WTC11 (cell line): ENCODE results near the gene RHEB. TPM values are rescaled to one million over a fixed set of nuclear protein-coding genes. Genes with fewer than 3 reads are reported as not detected.
A peak's percentile ranks its signal among the peaks of the same experiment; 100 is the strongest.

Experiments
- ATAC-seq: fragments of 200-7000 bp; cut with Tn5 transposase; 2 replicates; pipeline ENCODE4 v1.10.0; 2021; ENCODE audit warnings: mild to moderate bottlenecking, moderate library complexity
- CTCF ChIA-PET: fragments of 300-600 bp; sonication (Branson Sonifier 250); formaldehyde crosslinking; loops from one replicate; lab custom pipeline; 2021; ENCODE audit warnings: antibody characterized with exemption; lab: Charles Lee
- POLR2A ChIA-PET: fragments of 350-600 bp; sonication (Branson Sonifier 250); formaldehyde crosslinking; loops from one replicate; lab custom pipeline; 2021; ENCODE audit warnings: antibody characterized with exemption; lab: Charles Lee
- DNase-seq: peaks from one replicate; pipeline ENCODE4 v3.0.0; 2021; ENCODE audit warnings: low spot score
- H3K27ac Mint-ChIP-seq: 2 replicates; pipeline ENCODE4 v1.8.0; 2021; ENCODE audit warnings: mixed read lengths
- H3K27me3 Mint-ChIP-seq: 2 replicates; pipeline ENCODE4 v1.8.0; 2021; ENCODE audit warnings: low read depth, mild to moderate bottlenecking, moderate library complexity, mixed read lengths
- H3K36me3 Mint-ChIP-seq: 2 replicates; pipeline ENCODE4 v1.8.0; 2021; ENCODE audit warnings: mixed read lengths
- H3K4me1 Mint-ChIP-seq: 2 replicates; pipeline ENCODE4 v1.8.0; 2022; ENCODE audit warnings: mixed read lengths
- H3K4me3 Mint-ChIP-seq: 2 replicates; pipeline ENCODE4 v1.8.0; 2021; ENCODE audit warnings: mild to moderate bottlenecking, moderate library complexity, mixed read lengths
- H3K9me3 Mint-ChIP-seq: 2 replicates; pipeline ENCODE4 v1.8.0; 2021; ENCODE audit warnings: mixed read lengths
- ATF6 ChIP-seq: sonication (generic); formaldehyde crosslinking; IDR thresholded peaks from 2 replicates; pipeline ENCODE4 v1.8.1; 2023; ENCODE audit warnings: mild to moderate bottlenecking, missing genetic modification reagents
- E2F5 ChIP-seq: sonication (generic); formaldehyde crosslinking; IDR thresholded peaks from 2 replicates; pipeline ENCODE4 v1.8.1; 2022; ENCODE audit warnings: mild to moderate bottlenecking, moderate library complexity, missing genetic modification reagents
- FOXK1 ChIP-seq: sonication (generic); formaldehyde crosslinking; IDR thresholded peaks from 2 replicates; pipeline ENCODE4 v1.8.0; 2022; ENCODE audit warnings: mild to moderate bottlenecking, moderate library complexity, missing genetic modification reagents
- FOXP1 ChIP-seq: sonication (generic); formaldehyde crosslinking; IDR thresholded peaks from 2 replicates; pipeline ENCODE4 v1.8.0; 2022; ENCODE audit warnings: missing genetic modification reagents, mild to moderate bottlenecking, moderate library complexity, borderline replicate concordance
- IRF1 ChIP-seq: sonication (generic); formaldehyde crosslinking; IDR thresholded peaks from 2 replicates; pipeline ENCODE4 v1.8.0; 2023; ENCODE audit warnings: missing genetic modification reagents
- MAX ChIP-seq: sonication (generic); formaldehyde crosslinking; IDR thresholded peaks from 2 replicates; pipeline ENCODE4 v1.8.0; 2022; ENCODE audit warnings: mild to moderate bottlenecking, missing genetic modification reagents
- NFE2L1 ChIP-seq: sonication (generic); formaldehyde crosslinking; IDR thresholded peaks from 2 replicates; pipeline ENCODE4 v1.8.1; 2023; ENCODE audit warnings: missing genetic modification reagents
- NFYB ChIP-seq: sonication (generic); formaldehyde crosslinking; conservative IDR thresholded peaks from 2 replicates; pipeline ENCODE4 v1.8.0; 2022; ENCODE audit warnings: low read depth, missing genetic modification reagents
- NR3C1 ChIP-seq: sonication (generic); formaldehyde crosslinking; conservative IDR thresholded peaks from 2 replicates; pipeline ENCODE4 v1.8.1; 2023; ENCODE audit warnings: low read depth, mild to moderate bottlenecking, missing genetic modification reagents
- PRDM15 ChIP-seq: sonication (generic); formaldehyde crosslinking; IDR thresholded peaks from 2 replicates; pipeline ENCODE4 v1.8.0; 2022; ENCODE audit warnings: missing genetic modification reagents
- PREB ChIP-seq: sonication (generic); formaldehyde crosslinking; IDR thresholded peaks from 2 replicates; pipeline ENCODE4 v1.8.1; 2022; ENCODE audit warnings: mild to moderate bottlenecking, missing genetic modification reagents, moderate library complexity, borderline replicate concordance
- PRRX2 ChIP-seq: fragments of 250-450 bp; sonication (Bioruptor Pico); IDR thresholded peaks from 2 replicates; pipeline ENCODE4 v1.8.0; 2021; ENCODE audit warnings: mild to moderate bottlenecking
- TEAD4 ChIP-seq: sonication (generic); formaldehyde crosslinking; IDR thresholded peaks from 2 replicates; pipeline ENCODE4 v1.8.0; 2022; ENCODE audit warnings: mild to moderate bottlenecking, missing genetic modification reagents
- ZBTB21 ChIP-seq: sonication (generic); formaldehyde crosslinking; IDR thresholded peaks from 2 replicates; pipeline ENCODE4 v1.8.1; 2023; ENCODE audit warnings: mild to moderate bottlenecking, missing genetic modification reagents, borderline replicate concordance
- ZBTB43 ChIP-seq: sonication (generic); formaldehyde crosslinking; IDR thresholded peaks from 2 replicates; pipeline ENCODE4 v1.8.1; 2023; ENCODE audit warnings: mild to moderate bottlenecking, missing genetic modification reagents
- ZMAT4 ChIP-seq: fragments of 250-450 bp; sonication (Bioruptor Pico); IDR thresholded peaks from 2 replicates; pipeline ENCODE4 v1.9.0; 2021; ENCODE audit warnings: mild to moderate bottlenecking
- ZNF232 ChIP-seq: sonication (generic); formaldehyde crosslinking; IDR thresholded peaks from 2 replicates; pipeline ENCODE4 v1.8.0; 2022; ENCODE audit warnings: mild to moderate bottlenecking, missing genetic modification reagents
- ZNF263 ChIP-seq: sonication (generic); formaldehyde crosslinking; IDR thresholded peaks from 2 replicates; pipeline ENCODE4 v1.8.1; 2022; ENCODE audit warnings: low read depth, mild to moderate bottlenecking, moderate library complexity, missing genetic modification reagents
- ZNF532 ChIP-seq: fragments of 250-450 bp; sonication (Bioruptor Pico); IDR thresholded peaks from 2 replicates; pipeline ENCODE4 v1.9.0; 2021; ENCODE audit warnings: mild to moderate bottlenecking, borderline replicate concordance
- total RNA-seq: library from RNA; stranded (reverse); gene quantifications from 3 replicates; pipeline ENCODE4 v1.2.3, GENCODE V29; 2021

The RHEB gene
- total RNA-seq, 1 experiment from 2014 or later = 133 TPM

- peak; percentile 74 for TF ChIP-seq MAX (CRISPR knock-in tag)
- TF ChIP-seq ZBTB43 (CRISPR knock-in tag) = 0 out of 2 replicates have a peak, but pooled peaks have one; percentile 43
- TF ChIP-seq, all 79 proteins: peak for 8
These were observed 71.1 kb downstream of the RHEB start (continued) for GRCh38 chr7:151448261-151449252.

GRCh38 chr7:151447901-151448260 is 71.8 kb downstream of the RHEB start:
- peak overlapping the region; percentile 60 for H3K4me3 Mint-ChIP-seq

More at GRCh38 chr7:151447901-151448260, 71.8 kb downstream of the RHEB start:
- DNase-seq = no peak
- no peaks in the 10 kb centered on the region for H3K36me3 Mint-ChIP-seq
- POLR2A ChIA-PET = no interaction called here
- H3K27me3 Mint-ChIP-seq = peaks cover 15% of the 10 kb centered on the region
- CTCF ChIA-PET = interaction anchor here (0.6 to 3.9 kb wide), 41 partner anchors 7 to 1176 kb away, joined by 3 to 46 read pairs (median 4); partner anchors contain the start of genes ATG9B, CRYGN, NUB1 and RHEB
- no peaks in the 10 kb centered on the region for H3K9me3 Mint-ChIP-seq
- TF ChIP-seq ZNF532 (CRISPR knock-in tag) (no peak), PRDM15 (CRISPR knock-in tag) (no peak), IRF1 (CRISPR knock-in tag) (no peak), ZMAT4 (CRISPR knock-in tag) (no peak), PRRX2 (CRISPR knock-in tag) (no peak), FOXP1 (CRISPR knock-in tag) (no peak), NFYB (CRISPR knock-in tag) (no peak), TEAD4 (CRISPR knock-in tag) (no peak), E2F5 (CRISPR knock-in tag) (no peak), NR3C1 (CRISPR knock-in tag) (no peak), NFE2L1 (no peak), ATF6 (CRISPR knock-in tag) (no peak), ZBTB21 (no peak), FOXK1 (CRISPR knock-in tag) (no peak), PREB (CRISPR knock-in tag) (no peak), ZNF263 (no peak), ZNF232 (CRISPR knock-in tag) (no peak)
- no peak for ATAC-seq
- H3K27ac Mint-ChIP-seq = no peak overlapping the region
- H3K4me1 Mint-ChIP-seq = peaks cover 14% of the 10 kb centered on the region
